GM18508 (cell line): ENCODE data around the gene TMA7B.
"Not testable (repeated sequence)": the region's sequence is repeated elsewhere in the genome, so short reads cannot be mapped to it uniquely, and the experiment has no call there.

ENCODE experiments used
- ATAC-seq: cut with Tn5 transposase; IDR thresholded peaks from one replicate; pipeline ENCODE4 v1.9.1; 2021; ENCODE audit warnings: moderate number of reproducible peaks; ENCODE audit not compliant: insufficient read depth, unreplicated experiment

Gene TMA7B

DNA sequence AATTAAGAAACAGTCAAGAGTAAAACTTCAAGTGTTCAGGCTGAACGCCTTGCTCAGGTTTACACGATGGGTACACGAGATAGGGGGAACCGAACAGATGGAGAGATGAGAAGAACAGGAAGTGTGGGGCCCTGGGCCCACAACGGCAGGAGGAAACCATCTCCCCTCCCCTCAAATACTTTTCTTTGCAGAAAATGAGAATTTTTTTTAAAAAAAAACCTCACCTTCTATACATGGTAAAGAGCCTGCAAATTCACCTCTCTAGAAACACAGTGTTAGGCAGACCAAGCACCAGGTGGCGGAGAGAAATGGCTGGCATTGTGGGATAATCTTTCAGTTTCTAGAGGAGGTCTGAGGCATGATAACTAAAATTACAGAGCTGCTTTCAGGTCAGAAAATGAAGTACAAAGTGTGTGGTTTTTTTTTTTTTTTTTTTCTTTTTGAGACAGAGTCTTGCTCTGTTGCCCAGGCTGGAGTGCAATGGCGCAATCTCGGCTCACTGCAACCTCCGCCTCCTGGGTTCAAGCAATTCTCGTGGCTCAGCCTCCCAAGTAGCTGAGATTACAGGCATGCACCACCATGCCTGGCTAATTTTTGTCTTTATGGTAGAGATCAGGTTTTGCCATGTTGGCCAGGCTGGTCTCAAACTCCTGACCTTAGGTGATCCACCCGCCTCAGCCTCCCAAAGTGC is 8.4 kb upstream of the TMA7B start:
- not testable (repeated sequence) for ATAC-seq

DNA sequence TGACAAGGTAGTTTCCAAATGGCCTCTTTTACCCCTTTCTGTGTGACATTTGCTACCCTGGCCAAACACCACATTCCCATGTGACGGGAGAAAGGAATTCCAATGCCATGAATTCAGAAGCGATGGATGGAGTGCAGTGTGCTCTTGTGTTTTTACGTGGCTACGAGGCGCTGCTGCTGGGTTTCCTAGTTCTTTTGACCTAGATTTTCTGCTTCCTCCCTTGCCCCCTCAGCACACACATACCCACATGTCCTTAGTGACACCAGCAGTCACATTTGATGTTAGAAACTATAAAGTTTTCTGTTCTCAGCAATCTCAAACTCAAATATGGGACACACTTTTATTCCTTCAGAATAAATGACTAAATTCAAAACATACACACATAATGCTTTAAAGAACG is 7.8 kb upstream of the TMA7B start:
- no peak for ATAC-seq

DNA sequence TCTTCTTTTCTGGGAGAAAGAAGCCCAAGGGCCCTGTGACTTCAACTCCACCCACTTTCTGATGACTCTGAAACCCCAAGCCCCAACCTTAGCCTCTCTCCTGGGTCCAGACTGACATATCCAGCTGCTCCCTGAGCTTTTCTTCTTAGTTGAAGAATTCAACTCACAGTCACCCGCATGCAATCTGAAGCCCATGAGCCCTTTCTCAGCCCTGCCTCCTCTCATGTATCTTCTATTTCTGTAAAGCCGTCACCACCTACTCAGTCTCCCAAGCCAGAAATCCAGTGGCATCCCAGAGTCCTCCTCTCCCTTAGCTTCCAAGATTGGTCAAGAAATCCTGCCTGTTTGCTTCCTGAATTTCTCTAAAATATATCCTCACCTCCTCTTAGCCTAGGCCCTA is 7.1 kb upstream of the TMA7B start:
- ATAC-seq: no peak

DNA sequence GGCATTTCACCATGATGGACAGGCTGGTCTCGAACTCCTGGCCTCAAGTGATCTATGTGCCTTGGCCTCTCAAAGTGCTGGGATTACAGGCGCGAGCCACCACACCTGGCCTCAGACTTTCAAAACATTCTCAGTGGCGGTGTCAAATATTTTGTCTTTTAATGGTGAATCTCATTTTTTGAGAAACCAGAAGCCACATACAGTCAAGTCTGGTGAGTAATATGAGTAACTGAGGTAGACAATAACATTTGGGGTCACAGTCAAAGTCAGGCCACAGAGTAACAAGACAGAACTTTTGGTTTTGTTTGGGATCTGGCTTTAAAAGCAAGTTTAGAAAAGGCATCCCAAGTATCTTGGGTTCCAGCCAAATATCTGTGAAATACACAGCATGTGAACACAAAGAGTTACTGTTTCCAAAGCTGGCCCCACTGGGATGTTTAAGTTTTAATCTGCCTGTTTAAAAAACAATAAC is 5.6 kb upstream of the TMA7B start:
- no peak for ATAC-seq

DNA sequence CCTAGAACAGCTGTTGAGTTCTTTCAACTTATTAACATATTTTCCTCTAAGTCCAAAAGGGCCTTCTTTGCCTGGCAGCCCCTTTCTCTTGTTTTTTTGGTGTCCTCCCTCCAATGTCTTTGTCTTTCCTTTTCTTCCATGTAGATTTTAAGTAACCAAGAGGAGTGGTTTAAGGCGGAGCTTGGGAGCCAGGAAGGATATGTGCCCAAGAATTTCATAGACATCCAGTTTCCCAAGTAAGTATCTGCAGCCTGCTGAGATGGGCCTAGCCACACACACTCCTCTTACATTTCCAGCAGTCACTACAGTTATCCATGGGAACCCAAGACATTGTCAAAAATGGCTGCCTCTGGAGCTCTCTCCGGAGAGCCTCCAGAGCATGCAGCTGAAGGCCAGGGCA is 4.5 kb upstream of the TMA7B start:
- no peak for ATAC-seq

DNA sequence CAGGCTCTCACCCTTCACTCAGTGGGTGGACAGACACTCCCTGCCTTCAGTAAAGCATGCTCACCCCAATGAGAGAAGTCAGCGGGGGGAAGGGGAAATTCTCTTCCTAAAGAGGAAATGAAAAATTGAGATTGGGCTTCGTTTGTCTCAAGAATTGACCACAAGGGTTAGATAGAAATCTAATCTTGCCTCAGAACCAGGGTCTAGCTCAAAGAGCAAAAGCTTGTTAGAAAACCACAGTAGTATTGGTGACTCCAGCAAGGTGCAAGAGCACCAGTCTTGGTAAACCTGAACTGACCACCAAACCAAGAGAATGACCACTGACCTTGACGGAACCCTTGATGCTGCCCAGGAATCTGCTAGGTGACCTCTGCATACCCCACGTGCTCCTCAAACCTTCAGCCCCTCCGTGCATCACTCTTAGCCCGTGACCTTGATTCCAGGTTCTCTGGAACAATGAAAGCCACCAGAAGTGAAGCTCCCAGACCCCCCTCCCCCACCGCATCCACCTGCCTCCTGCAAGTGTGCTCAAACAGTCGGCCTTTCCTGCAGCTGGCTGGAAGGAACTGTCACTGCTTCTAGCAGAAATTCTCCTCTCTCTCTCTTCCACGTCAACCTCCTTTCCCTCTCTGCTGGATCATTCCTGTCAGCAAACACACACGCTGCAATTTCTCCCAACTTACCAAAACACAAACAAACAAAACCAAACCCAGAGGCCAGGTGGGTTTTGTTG is 3.1 kb upstream of the TMA7B start:
- no peak for ATAC-seq

DNA sequence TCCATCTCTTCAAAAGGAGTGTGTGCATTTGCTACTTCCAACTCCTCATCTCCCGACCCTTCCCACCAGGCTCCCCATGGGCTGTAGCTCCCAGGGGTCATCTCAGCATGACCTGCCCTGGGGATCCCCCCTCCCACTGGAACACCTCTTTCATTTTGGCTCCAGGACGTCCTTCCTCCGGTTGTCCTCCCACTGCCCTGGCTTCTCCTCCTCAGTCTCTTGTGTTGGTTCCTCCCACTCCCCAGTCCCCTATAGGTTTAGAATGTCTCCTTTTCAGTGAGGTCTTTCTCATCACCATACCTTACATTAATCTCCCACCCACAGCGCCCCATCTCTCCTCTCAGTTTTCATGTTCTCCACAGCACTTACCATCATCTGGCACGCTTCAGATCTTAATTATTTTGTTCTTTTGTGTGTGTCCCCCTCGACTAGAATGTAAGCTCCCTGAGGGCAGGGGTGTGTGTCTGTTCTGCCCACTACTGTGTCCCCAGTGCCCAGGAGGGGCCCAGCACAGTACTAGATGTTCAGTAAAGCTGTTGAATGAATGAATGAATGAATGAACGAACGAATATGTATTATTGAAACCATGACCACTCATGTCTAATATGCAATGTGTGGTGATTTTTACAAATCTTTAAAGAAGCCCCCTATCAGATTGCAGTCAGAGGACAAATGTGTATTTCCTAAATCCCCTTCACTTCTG is 2.0 kb upstream of the TMA7B start:
- ATAC-seq: no peak

DNA sequence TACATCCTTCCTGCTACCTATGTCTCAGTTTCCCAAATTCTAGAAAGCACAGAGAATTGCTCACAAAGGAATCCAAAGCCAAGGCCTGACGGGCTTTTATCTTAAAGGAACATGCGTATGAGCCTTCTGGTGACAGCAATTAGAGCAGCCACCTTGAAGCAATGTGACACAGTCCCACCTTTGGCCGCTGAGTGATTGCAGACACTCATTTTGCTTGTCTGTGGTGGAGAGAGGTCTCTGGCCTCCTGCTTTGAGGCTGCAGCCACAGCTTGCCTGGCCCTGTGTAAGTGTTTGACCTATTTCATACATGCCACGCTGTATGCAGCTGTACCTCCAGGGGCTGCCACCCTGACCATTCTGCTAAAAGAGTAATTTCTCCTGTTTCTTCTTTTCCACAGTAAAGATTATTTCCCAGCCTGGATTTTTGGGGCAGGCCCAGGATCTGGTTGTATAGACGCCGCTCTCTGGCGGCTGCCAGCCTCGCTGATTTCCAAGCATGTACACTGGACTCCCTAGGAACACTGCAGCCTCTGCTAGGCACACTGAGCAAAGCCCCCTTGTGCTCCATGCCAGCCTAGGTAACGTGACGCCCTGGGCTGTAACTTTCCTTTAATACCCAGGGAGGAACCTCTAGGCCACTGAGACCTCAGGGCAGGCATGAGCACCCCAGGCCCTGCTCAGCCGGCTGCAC is 1.1 kb upstream of the TMA7B start:
- no peak for ATAC-seq

DNA sequence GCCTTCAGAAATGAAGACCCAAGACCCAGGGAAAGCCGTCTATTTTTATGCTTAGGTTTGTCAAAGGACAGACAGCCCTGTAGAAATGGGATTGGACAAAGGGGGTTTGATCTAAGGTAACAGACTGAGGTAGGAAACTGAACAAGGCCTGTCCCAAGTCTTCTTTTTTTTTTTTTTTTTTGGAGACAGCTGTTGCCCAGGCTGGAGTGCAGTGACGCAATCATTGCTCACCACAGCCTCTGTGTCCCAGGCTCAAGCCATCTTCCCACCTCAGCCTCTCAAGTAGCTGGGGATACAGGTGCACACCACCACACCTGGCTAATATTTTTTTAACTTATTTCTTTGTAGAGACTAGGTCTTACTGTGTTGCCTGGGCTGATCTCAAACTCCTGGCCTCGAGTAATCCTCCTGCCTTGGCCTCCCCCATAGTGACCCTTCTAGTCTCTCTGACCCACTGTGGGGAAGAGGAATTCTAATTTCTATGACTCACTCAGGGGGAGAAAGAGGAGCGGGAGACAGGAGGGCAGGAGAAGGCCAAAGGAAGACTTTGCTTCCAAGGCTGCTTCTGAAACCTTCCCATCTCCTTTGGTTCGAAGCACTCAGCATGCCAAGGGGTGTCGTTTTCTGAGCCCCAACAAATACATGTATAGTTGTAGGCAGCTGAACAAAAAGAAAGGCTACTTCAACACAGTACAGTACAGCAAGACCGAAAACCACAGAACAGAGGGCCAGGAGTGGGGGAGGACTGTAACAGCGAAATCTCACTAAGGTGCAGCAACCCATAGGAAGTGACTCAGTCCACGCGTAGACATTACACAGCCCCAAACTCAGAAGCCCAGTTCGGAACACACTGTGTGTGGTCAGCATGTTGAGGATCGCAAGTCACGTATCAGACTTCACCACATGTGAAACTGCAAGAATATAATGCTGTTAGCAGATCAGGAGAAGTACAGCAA is 872 bp downstream of the TMA7B start:
- peak; percentile 61 for ATAC-seq

DNA sequence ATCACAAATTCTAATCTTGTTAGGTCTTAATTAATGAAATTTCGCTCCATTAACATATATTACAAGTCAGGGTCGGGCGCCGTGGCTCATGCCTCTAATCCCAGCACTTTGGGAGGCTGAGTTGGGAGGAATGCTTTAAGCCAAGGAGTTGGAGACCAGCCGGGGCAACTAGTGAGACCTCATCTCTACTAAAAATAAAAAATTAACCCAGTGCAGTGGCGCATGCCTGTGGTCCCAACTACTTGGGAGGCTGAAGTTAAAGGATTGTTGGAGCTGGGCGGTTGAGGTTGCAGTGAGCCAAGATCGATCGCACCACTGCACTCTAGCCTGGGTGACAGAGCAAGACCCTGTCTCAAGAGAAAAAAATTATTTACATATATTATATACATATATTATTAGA is 1.9 kb downstream of the TMA7B start:
- ATAC-seq: no peak

DNA sequence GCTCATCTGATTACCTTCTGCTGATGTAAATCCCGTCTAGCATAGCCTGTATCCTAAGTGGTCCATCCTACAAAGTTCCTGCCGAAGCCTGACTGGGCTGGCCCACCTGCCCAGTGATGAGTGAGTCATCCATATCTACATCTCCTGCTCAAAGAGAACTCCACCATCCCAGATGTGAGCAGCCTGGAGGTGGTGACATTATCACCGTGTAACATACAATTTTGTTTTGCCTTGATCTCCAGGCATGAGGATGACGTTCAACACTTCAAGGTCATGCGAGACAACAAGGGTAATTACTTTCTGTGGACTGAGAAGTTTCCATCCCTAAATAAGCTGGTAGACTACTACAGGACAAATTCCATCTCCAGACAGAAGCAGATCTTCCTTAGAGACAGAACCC is 5.6 kb downstream of the TMA7B start:
- no peak for ATAC-seq

DNA sequence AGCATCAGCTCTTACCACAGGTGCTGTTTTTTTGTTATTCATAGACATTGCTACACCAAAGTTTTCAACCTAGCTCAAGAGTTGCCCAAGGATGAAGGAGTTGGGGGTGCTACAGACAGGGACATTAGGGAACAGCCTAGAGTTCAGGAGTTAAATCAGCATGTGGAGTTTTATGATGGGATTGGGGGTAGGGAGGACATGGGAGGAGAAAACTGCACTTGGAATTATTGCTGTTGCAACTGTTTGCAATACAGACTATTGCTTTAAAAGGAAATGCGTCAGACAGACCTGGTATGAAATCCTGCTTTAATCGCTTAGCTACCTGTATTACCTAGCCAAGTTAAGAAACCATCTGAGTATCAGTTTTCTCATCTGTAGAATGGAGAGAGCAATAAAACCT is 6.3 kb downstream of the TMA7B start:
- ATAC-seq: no peak

DNA sequence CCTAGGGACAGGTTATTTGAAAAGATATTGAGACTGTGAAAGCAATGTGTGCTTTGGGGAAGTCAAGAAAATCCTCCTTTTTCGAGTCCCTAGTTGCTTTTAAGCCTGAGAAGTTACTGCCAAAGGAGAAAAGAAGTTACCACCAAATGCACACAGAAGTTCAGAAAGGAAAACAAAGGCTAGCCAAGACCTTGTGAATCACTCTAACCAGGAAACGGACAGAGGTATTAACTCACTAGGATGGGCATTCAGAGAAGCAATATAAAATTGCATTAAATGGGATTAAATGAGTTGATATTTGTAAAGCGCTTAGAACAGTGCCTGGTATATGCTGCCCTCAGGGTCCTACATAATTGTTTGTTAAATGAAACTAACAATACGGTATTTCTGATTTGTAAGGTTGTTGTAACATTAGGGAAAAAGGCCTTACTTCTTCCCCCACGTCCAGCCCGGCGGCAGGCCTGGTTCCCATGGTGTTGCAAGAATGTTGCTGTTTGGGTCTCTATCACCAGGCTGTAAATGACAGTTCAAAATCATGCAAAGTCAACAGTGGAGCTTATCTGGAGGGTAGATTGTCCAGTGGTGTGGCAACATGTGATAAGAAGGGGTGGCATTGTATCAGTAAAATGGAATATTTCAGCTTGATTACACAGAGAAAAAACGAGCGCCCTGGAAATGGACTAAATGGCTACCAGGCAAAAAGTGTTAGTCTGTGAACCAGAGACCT is 7.1 kb downstream of the TMA7B start:
- ATAC-seq: no peak

DNA sequence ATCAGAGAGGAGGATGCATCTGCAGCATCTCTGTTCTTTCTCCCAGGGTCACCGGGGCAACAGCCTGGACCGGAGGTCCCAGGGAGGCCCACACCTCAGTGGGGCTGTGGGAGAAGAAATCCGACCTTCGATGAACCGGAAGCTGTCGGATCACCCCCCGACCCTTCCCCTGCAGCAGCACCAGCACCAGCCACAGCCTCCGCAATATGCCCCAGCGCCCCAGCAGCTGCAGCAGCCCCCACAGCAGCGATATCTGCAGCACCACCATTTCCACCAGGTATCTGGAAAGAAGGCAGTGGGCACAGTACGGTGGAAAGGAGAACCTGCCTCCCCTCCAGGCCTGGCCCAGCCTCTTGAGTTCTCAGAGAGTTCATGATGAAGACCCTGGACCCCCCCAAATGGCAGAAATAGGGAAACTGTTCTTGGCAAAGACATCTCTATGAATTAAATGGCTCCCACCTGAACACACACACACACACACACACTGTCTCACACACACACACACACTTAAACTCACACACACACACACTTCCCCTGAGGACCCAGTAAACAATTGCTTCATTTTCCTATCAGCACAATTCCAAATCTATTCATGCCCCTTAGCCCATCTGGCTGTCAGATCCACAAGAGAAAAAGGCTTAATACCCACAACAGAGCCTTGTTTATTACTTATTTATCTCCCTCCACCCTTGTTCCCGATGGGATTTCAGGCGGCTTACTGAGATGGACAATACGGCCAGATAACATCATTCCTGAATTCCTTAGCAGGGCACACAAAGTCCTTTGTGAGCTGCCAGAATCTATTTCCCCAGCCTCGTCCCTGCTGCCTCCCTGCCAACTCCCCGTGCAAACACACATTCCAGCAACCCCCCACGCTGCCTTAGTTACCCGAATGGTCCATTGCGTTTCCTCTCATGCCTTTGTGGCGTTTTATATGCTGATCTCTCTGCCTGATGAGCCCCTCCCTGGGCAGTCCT is 8.1 kb downstream of the TMA7B start:
- no peak for ATAC-seq

DNA sequence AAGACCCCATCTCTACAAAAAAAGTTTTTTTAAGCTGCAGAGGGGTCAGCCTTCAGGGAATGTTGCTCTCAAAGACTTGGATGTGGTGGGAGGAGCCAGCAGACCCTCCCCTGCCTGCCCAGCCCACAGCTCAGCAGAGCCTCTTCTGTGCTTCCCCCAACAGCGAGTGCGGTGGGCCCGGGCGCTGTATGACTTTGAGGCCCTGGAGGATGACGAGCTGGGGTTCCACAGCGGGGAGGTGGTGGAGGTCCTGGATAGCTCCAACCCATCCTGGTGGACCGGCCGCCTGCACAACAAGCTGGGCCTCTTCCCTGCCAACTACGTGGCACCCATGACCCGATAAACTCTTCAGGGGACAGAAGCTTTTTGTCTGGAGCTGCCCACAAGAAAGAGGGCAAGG is 10.5 kb downstream of the TMA7B start:
- ATAC-seq: no peak

DNA sequence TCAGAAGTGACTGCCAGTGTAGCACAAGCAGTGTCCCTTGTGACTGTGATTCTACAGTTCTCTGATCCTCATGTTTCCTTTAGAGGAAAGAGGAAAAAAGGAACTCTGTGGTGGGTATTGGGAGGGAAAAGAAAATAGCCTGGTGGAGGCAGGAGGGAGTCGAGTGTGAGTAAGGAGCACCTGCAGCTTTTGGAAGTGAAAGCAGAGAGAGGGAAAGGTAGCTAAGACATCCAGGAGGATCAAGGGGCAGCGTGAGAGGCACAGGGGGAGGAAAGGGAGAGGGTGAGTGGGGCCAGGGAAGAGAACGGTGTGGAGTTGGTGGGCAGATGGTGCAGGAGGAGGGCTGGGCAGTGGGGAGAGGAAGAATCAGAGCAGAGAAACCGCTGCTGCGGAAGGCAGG is 12.4 kb downstream of the TMA7B start:
- no peak for ATAC-seq

DNA sequence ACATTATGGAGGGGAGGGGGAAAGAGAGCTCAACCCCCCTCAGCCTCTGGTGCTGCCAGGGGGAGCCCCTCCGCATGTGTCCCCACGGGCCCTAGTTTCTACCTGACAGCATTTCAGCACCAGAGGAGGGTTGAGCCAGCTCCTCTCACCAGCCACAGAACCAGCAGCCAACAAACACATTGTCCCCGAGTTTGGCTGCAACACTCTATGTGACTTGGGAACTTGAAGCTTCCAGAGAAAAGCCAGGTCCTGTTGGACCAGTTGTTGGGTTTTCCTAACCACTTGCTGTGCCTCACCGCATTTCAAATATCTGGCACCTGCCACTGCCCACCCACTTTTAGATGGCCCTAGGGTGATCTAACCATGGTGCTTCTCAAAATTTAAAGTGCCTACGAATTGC is 13.5 kb downstream of the TMA7B start:
- ATAC-seq: no peak

DNA sequence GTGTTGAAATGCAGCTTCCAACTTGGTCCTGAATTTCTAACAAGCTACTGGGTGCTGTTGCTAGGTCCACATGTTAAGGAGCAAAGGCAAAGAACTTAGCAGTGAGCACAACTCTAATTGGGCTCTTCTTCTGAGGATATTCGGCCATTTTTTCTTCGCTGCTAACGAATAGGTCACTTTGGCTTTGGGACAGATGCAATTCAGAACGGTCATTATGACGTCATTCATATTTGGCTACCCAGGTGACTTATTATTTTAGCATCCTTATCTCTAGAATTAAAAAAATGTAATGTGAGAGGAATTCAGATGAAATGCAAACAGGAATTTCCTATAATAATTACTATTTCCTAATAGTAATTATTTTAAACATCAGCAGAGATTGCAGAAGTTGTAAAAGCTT is 13.9 kb downstream of the TMA7B start:
- ATAC-seq: no peak
